Measurements from ENCODE around the gene OBI1.

GRCh38 chr13:78650717-78651083 lies 8.3 kb downstream of the OBI1 start:
- TF ChIP-seq EZH2 (IDR thresholded peaks at IDR 0.05) = no peak
- TF ChIP-seq POLR2AphosphoS5 (IDR thresholded peaks at IDR 0.05; ENCODE audit: borderline replicate concordance, low read depth, low read length) = no peak
- TF ChIP-seq FOXP2 (optimal IDR thresholded peaks at IDR 0.05; ENCODE audit: control extremely low read depth, extremely low read length, insufficient read depth) = no peak

Measured in SK-N-MC (cell line).